Renal cortex interstitium (tissue), 11 donors: ENCODE data around the gene MICA. TPM values are rescaled to one million over a fixed set of nuclear protein-coding genes. Genes with fewer than 3 reads are reported as not detected.
"Not testable (repeated sequence)": the region's sequence is repeated elsewhere in the genome, so short reads cannot be mapped to it uniquely, and the experiment has no call there.

Experiments used
- DNase-seq, 11 donors: peaks; one replicate each; pipeline ENCODE4 v3.0.0-alpha.2; 2013; ENCODE audit warnings: low read depth in 9 of 11, low spot score in 4 of 11; ENCODE audit errors: extremely low read depth in 1 of 11
- polyA plus RNA-seq, 3 donors: library from polyadenylated mRNA; unstranded; fragments of 120-200 nt; gene quantifications; one replicate each; pipeline ENCODE4 v1.2.1, GENCODE V29; 2013; ENCODE audit not compliant: insufficient read length in 3 of 3

MICA gene
- polyA plus RNA-seq, 3 donors = 5.7 to 10.9 (median 7.3) TPM

DNA sequence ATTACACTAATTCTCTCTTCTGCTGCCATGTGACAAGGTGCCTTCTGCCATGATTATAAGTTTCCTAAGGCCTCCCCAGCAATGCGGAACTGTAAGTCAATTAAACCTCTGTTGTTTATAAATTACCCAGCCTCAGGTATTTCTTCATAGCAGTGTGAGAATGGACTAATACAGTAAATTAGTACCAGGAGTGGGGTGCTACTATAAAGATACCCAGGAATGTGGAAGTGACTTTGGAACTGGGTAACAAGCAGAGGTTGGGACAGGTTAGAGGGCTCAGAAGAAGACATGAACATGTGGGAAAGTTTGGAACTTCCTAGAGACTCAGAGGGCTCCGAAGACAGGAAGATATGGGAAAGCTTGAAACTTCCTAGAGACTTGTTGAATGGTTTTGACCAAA is 34.8 kb downstream of the MICA start:
- no peak for DNase-seq

DNA sequence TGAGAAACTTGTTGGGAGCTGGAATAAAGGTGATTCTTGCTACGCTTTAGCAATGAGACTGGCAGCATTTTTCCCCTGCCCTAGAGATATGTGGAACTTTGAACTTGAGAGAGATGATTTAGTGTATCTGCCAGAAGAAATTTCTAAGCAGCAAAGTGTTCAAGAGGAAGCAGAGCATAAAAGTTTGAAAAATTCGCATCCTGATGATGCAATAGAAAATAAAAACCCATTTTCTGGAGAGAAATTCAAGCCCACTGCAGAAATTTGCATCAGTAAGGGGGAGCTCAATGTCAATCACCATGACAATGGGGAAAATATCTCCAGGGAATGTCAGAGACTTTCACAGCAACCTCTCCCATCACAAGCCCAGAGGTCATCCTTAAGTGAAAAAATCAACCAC is 35.3 kb downstream of the MICA start:
- DNase-seq = no peak

DNA sequence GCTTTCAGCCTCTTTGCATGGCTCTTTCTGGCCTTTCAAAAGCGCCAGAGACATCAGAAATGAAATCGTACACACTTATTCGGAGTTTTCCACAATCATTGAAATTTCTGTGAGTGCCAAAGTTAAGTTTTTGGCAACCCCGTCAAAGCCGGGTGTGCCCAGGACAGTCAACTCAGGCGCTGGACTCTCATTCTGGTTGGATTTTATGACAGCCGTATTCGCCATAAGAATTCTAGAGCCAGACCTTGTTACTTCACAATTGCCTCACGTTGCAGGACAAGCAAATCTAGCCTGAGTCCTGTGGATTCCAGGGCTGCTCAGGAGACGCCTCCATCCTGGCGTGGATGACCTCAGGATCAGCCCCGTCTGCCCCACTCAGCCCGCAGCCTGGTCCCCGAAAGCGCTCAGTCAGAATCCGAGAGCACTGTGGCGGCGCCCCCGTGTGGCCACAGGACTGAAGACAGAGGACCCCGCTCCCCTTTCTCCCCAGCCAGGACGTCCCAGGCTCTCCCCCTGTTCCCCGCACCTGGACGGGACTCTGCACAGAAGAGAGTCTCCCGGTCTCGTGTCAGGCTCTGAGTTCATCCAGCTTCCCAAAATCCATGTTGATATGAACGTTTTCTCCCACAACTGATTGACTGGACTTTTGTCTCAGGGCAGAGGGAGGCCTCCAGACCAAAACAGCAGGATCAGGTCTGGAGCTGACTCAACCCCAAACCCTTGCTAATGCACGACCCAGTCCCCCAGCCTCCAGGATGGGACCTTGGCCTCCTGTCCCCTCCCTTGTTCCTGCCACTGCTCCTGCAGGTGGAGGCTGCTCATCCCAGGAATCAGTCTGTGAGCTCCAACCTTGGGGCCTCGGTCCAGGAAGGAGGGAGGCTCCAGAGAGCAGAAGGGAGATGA is 38.2 kb downstream of the MICA start:
- peak in 9 of 11 donors; percentile 18 to 57 (median 33) for DNase-seq

GRCh38 chr6:31446481-31446880 is 43.1 kb downstream of the MICA start:
- DNase-seq = no peak

DNA sequence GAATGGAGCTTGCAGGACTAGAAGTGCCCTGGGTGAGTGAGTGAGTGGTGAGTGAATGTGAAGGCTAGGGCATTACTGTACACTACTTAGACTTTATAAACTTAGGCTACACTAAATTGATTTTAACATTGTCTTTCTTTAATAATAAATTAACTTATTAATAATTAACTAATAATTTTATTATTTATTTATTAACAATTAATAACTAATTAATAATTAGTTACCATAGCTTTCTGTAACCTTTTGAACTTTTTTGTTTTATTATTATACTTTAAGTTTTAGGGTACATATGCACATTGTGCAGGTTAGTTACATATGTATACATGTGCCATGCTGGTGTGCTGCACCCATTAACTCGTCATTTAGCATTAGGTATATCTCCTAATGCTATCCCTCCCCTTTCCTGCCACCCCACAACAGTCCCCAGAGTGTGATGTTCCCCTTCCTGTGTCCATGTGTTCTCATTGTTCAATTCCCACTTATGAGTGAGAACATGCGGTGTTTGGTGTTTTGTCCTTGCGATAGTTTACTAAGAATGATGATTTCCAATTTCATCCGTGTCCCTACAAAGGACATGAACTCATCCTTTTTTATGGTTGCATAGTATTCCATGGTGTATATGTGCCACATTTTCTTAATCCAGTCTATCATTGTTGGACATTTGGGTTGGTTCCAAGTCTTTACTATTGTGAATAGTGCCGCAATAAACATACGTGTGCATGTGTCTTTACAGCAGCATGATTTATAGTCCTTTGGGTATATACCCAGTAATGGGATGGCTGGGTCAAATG is 43.8 kb downstream of the MICA start:
- not testable (repeated sequence) for DNase-seq

GRCh38 chr6:31450751-31451150 is 47.4 kb downstream of the MICA start:
- DNase-seq = no peak

GRCh38 chr6:31452859-31453258 is 49.5 kb downstream of the MICA start:
- no peak for DNase-seq

- DNase-seq = no peak
These were observed 49.9 kb downstream of the MICA start for GRCh38 chr6:31453259-31453658.

DNA sequence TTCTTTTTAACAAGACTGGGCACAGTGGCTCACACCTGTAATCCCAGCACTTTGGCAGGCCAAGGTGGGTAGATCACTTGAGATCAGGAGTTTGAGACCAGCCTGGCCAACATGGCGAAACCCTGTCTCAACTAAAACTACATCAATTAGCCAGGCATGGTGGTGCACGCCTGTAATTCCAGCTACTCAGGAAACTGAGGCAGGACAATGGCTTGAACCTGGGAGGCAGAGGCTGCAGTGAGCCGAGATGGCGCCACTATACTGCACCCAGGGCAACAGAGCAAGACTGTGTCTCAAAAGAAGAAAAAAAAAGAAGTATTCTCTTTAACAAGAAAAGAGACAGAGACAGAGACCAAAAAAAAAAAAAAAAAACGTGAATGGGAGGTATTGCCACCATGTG is 56.5 kb downstream of the MICA start:
- not testable (repeated sequence) for DNase-seq

DNA sequence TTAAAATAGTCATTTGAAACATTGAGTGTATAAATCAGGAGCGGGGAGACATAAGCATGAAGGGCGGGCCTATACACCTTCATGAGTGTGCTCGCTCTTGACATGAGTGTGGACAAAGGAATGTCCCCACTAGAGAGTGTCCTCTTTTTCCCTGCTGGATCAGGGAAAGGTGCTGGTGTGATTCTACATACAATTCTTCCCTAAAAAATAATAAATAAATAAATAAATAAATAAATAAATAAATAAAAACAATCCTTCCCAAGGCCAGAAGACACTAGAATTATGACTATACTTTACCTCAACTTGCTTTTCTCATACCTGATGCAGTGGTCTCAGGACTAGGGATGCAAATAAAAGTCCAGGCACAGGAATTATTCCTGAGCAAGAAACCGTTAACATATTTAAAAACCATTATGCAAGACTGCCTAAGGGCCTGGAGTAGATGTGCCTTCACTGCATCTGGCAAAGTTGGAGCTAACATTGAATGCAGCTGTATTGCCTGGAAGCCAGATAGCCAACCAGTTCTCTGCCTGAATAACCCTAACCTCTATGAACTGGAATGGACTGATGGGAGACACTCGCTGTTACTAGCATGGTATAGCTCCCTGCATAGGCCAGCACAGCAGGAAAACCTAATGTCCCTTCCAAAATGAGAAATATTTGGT is 57.1 kb downstream of the MICA start:
- no peak for DNase-seq

- DNase-seq = peak in 1 of 11 donors; percentile 4
These were observed 58.9 kb downstream of the MICA start for GRCh38 chr6:31462026-31462963.

DNA sequence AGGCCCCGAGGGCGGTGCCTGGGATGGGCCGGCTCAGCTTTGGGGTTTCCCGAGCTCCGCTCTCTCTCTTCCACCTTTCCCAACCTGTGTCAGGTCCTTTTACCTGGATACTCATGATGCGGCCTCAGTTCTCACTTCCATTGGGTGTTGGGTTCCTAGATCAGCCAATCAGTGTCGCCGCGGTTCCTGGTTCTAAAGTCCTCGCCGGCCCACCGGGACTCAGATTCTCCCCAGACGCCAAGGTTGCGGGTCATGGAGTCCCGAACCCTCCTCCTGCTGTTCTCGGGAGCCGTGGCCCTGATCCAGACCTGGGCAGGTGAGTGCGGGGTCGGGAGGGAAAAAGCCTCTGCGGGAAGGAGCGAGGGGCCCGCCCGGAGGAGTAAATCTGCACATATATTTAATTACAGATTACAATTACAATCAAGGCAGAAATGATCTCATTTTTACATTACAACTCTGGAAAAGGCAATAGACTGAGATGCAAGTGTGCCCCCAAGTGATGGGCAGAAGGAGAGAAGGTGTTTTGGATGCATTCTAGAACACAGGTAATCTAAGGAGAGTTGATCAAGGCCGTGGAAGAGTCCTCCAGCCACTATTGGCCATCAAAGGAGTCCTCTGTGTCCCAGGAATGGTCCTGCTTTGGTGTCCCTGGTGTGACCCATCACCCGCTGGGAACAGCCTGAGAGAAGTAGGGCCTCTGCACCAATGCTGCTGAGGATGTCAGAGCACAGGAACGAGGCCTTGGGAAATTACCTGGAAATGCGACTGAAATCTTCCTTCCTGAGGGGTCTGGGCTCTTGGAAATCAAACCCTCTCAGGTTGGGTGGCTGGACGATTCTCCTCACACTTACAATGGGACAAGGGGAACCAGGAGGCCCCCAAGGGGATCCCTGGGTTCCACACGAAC is 59.8 kb downstream of the MICA start:
- peak; percentile 65 to 85 (median 72) for DNase-seq

DNA sequence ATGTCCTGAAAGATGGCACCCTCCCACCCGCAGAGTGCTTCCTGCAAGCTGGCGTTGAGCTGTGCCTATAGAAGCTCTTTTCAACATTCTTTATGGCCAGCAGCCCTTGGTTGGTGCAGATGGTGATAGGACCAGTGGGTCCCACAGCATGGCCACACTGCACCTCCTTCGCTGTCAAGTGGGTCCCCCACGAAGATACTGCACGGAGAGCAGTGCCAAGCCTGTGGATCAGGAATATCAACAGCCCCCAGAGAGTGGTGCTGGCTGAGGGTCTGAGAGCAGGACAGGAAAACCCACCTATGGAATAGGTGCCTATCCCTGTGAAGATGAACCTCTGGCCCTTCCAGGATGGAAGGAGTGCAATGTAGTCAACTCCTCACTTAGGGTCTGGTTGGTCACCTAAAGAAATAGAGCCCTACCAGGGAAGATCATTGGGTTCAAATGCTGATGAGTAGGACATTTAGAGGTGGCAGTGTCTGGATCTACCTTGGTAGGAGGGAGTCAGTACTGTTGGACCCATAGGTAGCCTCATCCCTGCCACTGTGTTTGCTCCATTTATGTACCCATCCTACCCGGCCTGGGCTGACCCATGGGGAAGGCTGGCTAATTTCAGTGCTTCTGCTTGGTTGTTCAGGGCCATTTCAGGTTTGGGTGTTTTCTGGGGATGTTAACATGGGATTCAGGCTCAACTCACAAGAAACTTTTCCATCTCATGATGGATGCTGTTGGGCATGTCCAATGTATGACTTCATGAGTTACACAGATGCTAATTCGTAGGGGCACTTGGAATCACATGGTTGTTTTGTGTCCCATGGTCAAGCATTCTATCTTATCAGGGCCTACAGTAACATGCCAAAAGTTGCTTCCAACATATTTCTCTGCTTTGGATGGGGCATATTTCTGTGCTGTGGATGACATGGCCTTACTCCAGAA is 61.1 kb downstream of the MICA start:
- no peak for DNase-seq
